Cardiac fibroblast (primary cell): Measurements from ENCODE around the gene PPP1R3C.
A peak's percentile ranks its signal among the peaks of the same experiment; 100 is the strongest.

Experiments
- DNase-seq, 2 donors: peaks; one replicate each; pipeline versions ENCODE4 v3.0.0 to v3.0.0-alpha.2; 2010; ENCODE audit warnings: low read depth in 2 of 2
- H3K4me3 ChIP-seq, 2 donors: replicated peaks in 1 of 2; 1 replicate in 1 of 2; 2 replicates in 1 of 2; pipeline ENCODE4 v1.5.1; 2011; ENCODE audit warnings: low read depth in 2 of 2, low read length in 2 of 2, mild to moderate bottlenecking in 2 of 2, moderate library complexity in 1 of 2
- CTCF ChIP-seq: IDR thresholded peaks from one replicate; pipeline ENCODE4 v1.5.1; 2011; ENCODE audit warnings: low read depth, mild to moderate bottlenecking, low read length, inconsistent platforms

PPP1R3C gene

GRCh38 chr10:91593366-91593765 is 39.5 kb downstream of the PPP1R3C start:
- DNase-seq: no peak
- TF ChIP-seq CTCF: no peak
- no peak overlapping the region for H3K4me3 ChIP-seq

- no peak for TF ChIP-seq CTCF
- no peak for DNase-seq
- H3K4me3 ChIP-seq: no peak overlapping the region
Measured at GRCh38 chr10:91592266-91592975, 40.5 kb downstream of the PPP1R3C start.

GRCh38 chr10:91591797-91592174 is 41.1 kb downstream of the PPP1R3C start:
- no peak for DNase-seq
- no peak overlapping the region for H3K4me3 ChIP-seq
- TF ChIP-seq CTCF: no peak

- DNase-seq: peak; percentile 52 to 80
- no peak for TF ChIP-seq CTCF
- H3K4me3 ChIP-seq: no peak overlapping the region
Measured at GRCh38 chr10:91590904-91591796, 41.7 kb downstream of the PPP1R3C start.

GRCh38 chr10:91590142-91590903 is 42.5 kb downstream of the PPP1R3C start:
- TF ChIP-seq CTCF: no peak
- DNase-seq: peak; percentile 89 to 96
- H3K4me3 ChIP-seq: no peak overlapping the region

- DNase-seq: no peak
- no peak for TF ChIP-seq CTCF
- no peak overlapping the region for H3K4me3 ChIP-seq
Measured at GRCh38 chr10:91589658-91590035, 43.2 kb downstream of the PPP1R3C start.
